ENCODE measurements around the gene SCUBE1. TPM values are rescaled to one million over a fixed set of nuclear protein-coding genes. Genes with fewer than 3 reads are reported as not detected.

The SCUBE1 gene
- total and polyA plus RNA-seq, 2 donors from 2014 or later: 2.3 to 7.1 TPM

- no peak overlapping the region for H3K9ac ChIP-seq (ENCODE audit: low read length in 3 of 3)
- H3K4me3 ChIP-seq (ENCODE audit: low read length in 3 of 3): no peak overlapping the region
- no peak for TF ChIP-seq CTCF (IDR thresholded peaks at IDR 0.05; ENCODE audit: borderline replicate concordance, extremely low read depth, insufficient read depth)
- no peak for FAIRE-seq
- H3K9me3 ChIP-seq (ENCODE audit: control insufficient read depth in 2 of 3, insufficient read depth in 1 of 3, low read length in 3 of 3): no peaks in the 10 kb centered on the region
- intact Hi-C loops (cut with DNase I): no loop called here
- H3K27ac ChIP-seq (ENCODE audit: low read depth in 2 of 2, low read length in 2 of 2): no peak overlapping the region
- no peaks in the 10 kb centered on the region for H3K4me1 ChIP-seq (ENCODE audit: control insufficient read depth in 2 of 3, insufficient read depth in 2 of 3, low read depth in 1 of 3, low read length in 3 of 3)
- peak in 1 of 5 donors; percentile 74 for DNase-seq
- no peaks in the 10 kb centered on the region for H3K27me3 ChIP-seq (ENCODE audit: control insufficient read depth, insufficient read depth, low read length)
- no peaks in the 10 kb centered on the region for H3K36me3 ChIP-seq (ENCODE audit: control insufficient read depth in 2 of 3, insufficient read depth in 3 of 3, low read length in 3 of 3)
Observed at GRCh38 chr22:43210631-43211515, 132.3 kb downstream of the SCUBE1 start.

- Histone ChIP-seq H3K27me3 (ENCODE audit: control insufficient read depth, insufficient read depth, low read length) (no peaks in the 10 kb centered on the region), H3K4me3 (ENCODE audit: low read length in 3 of 3) (no peak overlapping the region), H3K9ac (ENCODE audit: low read length in 3 of 3) (no peak overlapping the region), H3K27ac (ENCODE audit: low read depth in 2 of 2, low read length in 2 of 2) (no peak overlapping the region), H3K4me1 (ENCODE audit: control insufficient read depth in 2 of 3, insufficient read depth in 2 of 3, low read depth in 1 of 3, low read length in 3 of 3) (no peaks in the 10 kb centered on the region), H3K9me3 (ENCODE audit: control insufficient read depth in 2 of 3, insufficient read depth in 1 of 3, low read length in 3 of 3) (no peaks in the 10 kb centered on the region), H3K36me3 (ENCODE audit: control insufficient read depth in 2 of 3, insufficient read depth in 3 of 3, low read length in 3 of 3) (no peaks in the 10 kb centered on the region)
- no peak for TF ChIP-seq CTCF (IDR thresholded peaks at IDR 0.05; ENCODE audit: borderline replicate concordance, extremely low read depth, insufficient read depth)
- no peak for DNase-seq
- intact Hi-C loops (cut with DNase I): no loop called here
- FAIRE-seq: no peak
Observed at GRCh38 chr22:43209971-43210370, 133.2 kb downstream of the SCUBE1 start.

- intact Hi-C loops (cut with DNase I): no loop called here
- FAIRE-seq (no peak), DNase-seq (peak in 1 of 5 donors; percentile 55)
- Histone ChIP-seq H3K27me3 (ENCODE audit: control insufficient read depth, insufficient read depth, low read length) (no peaks in the 10 kb centered on the region), H3K27ac (ENCODE audit: low read depth in 2 of 2, low read length in 2 of 2) (no peak overlapping the region), H3K36me3 (ENCODE audit: control insufficient read depth in 2 of 3, insufficient read depth in 3 of 3, low read length in 3 of 3) (no peaks in the 10 kb centered on the region), H3K4me3 (ENCODE audit: low read length in 3 of 3) (no peak overlapping the region), H3K9me3 (ENCODE audit: control insufficient read depth in 2 of 3, insufficient read depth in 1 of 3, low read length in 3 of 3) (no peaks in the 10 kb centered on the region), H3K9ac (ENCODE audit: low read length in 3 of 3) (no peak overlapping the region), H3K4me1 (ENCODE audit: control insufficient read depth in 2 of 3, insufficient read depth in 2 of 3, low read depth in 1 of 3, low read length in 3 of 3) (no peaks in the 10 kb centered on the region)
- TF ChIP-seq CTCF (IDR thresholded peaks at IDR 0.05; ENCODE audit: borderline replicate concordance, extremely low read depth, insufficient read depth): no peak
Observed at GRCh38 chr22:43209523-43209890, 133.7 kb downstream of the SCUBE1 start.

Data from kidney (tissue), 14 donors.